ENCODE data around the gene IFRD2.

GRCh38 chr3:50331364-50331907 lies 39.2 kb upstream of the IFRD2 start:
- TF ChIP-seq POLR2AphosphoS5 (IDR thresholded peaks at IDR 0.05) (no peak), CTCF (IDR thresholded peaks at IDR 0.05) (no peak), POLR2A (IDR thresholded peaks at IDR 0.05) (no peak), EP300 (IDR thresholded peaks at IDR 0.05) (no peak)

All from upper lobe of left lung (tissue), 4 donors.